H1 (cell line): ENCODE measurements around the gene LRG1. TPM values are rescaled to one million over a fixed set of nuclear protein-coding genes. Genes with fewer than 3 reads are reported as not detected.

ENCODE experiments used
- CTCF ChIA-PET: fragments of 300-600 bp; sonication (Branson Sonifier 250); formaldehyde crosslinking; loops from one replicate; lab custom pipeline; 2021; ENCODE audit not compliant: partially characterized antibody; lab: Charles Lee
- POLR2A ChIA-PET: fragments of 300-600 bp; sonication (Branson Sonifier 250); formaldehyde crosslinking; loops from one replicate; lab custom pipeline; 2021; ENCODE audit warnings: inconsistent platforms; ENCODE audit not compliant: partially characterized antibody; lab: Charles Lee
- DNase-seq, 2 experiments: peaks; one replicate each; pipeline versions ENCODE4 v3.0.0 to v3.0.0-alpha.2; 2010 to 2022; ENCODE audit warnings: low spot score in 2 of 2, low read depth in 1 of 2, mixed read lengths in 1 of 2
- FAIRE-seq: peaks from 2 replicates; lab custom pipeline; 2011; peaks lifted over from hg19 to GRCh38; lab: Jason Lieb, UNC
- H2AFZ ChIP-seq: 2 replicates; pipeline ENCODE4 v1.8.1; 2012; ENCODE audit warnings: low read length, inconsistent platforms
- H2AK5ac ChIP-seq: 2 replicates; pipeline ENCODE4 v1.6.1; 2013; ENCODE audit warnings: low read depth, low read length
- H2BK120ac ChIP-seq: replicated peaks from 2 replicates; pipeline ENCODE3; 2013; ENCODE audit warnings: low read depth, low read length, inconsistent platforms
- H2BK12ac ChIP-seq: 2 replicates; pipeline ENCODE4 v1.6.1; 2013; ENCODE audit warnings: low read depth, low read length
- H2BK15ac ChIP-seq: 2 replicates; pipeline ENCODE4 v1.6.1; 2013; ENCODE audit warnings: low read length
- H2BK20ac ChIP-seq: 2 replicates; pipeline ENCODE4 v1.6.1; 2013; ENCODE audit warnings: low read length
- H2BK5ac ChIP-seq: 2 replicates; pipeline ENCODE4 v1.6.1; 2013; ENCODE audit warnings: low read depth, low read length
- H3K14ac ChIP-seq: 2 replicates; pipeline ENCODE4 v1.6.1; 2013; ENCODE audit warnings: inconsistent platforms; ENCODE audit not compliant: insufficient read length
- H3K18ac ChIP-seq: 2 replicates; pipeline ENCODE4 v1.6.1; 2013; ENCODE audit warnings: low read length; ENCODE audit errors: extremely low read depth
- H3K23ac ChIP-seq: 2 replicates; pipeline ENCODE4 v1.6.1; 2013; ENCODE audit warnings: inconsistent platforms; ENCODE audit not compliant: insufficient read length
- H3K23me2 ChIP-seq: 2 replicates; pipeline ENCODE4 v1.6.1; 2013; ENCODE audit warnings: low read depth, low read length
- H3K27ac ChIP-seq: 2 replicates; pipeline ENCODE4 v1.6.1; 2011; ENCODE audit warnings: low read depth, low read length, inconsistent platforms
- H3K27me3 ChIP-seq, 4 experiments: replicated peaks in 1 of 4; 1 replicate in 1 of 4; 2 replicates in 3 of 4; pipeline versions ENCODE4 v1.6.1 to v1.8.1; 2011 to 2013; ENCODE audit warnings: low read length in 3 of 4, mild to moderate bottlenecking in 3 of 4, inconsistent platforms in 2 of 4, mixed read lengths in 2 of 4, moderate library complexity in 1 of 4; ENCODE audit not compliant: control insufficient read depth in 3 of 4, insufficient read depth in 3 of 4; ENCODE audit errors: extremely low read depth in 1 of 4
- H3K36me3 ChIP-seq, 4 experiments: 2 replicates each; pipeline versions ENCODE4 v1.6.1 to v1.8.1; 2011 to 2013; ENCODE audit warnings: mild to moderate bottlenecking in 4 of 4, low read length in 3 of 4, moderate library complexity in 2 of 4, control low read depth in 1 of 4, inconsistent platforms in 1 of 4; ENCODE audit not compliant: insufficient read depth in 4 of 4, control insufficient read depth in 2 of 4
- H3K4ac ChIP-seq: replicated peaks from 2 replicates; pipeline ENCODE3; 2013; ENCODE audit warnings: low read length, low read depth, mixed read lengths, inconsistent platforms; ENCODE audit not compliant: insufficient read length
- H3K4me1 ChIP-seq, 4 experiments: replicated peaks in 1 of 4; 1 replicate in 1 of 4; 2 replicates in 3 of 4; pipeline versions ENCODE4 v1.6.1 to v1.8.1; 2011 to 2013; ENCODE audit warnings: low read length in 3 of 4, inconsistent platforms in 2 of 4, mixed read lengths in 1 of 4; ENCODE audit not compliant: insufficient read depth in 4 of 4, control insufficient read depth in 3 of 4
- H3K4me2 ChIP-seq, 2 experiments: 2 replicates each; pipeline versions ENCODE4 v1.6.1 to v1.8.1; 2011 to 2013; ENCODE audit warnings: low read depth in 2 of 2, low read length in 2 of 2, control low read depth in 1 of 2, inconsistent platforms in 1 of 2, mild to moderate bottlenecking in 1 of 2; ENCODE audit not compliant: insufficient read depth in 1 of 2
- H3K4me3 ChIP-seq, 4 experiments: fragments of 200-600, 300-600 bp in 1 of 4; sonication (generic), shearing (Covaris generic), sonication (Bioruptor Twin) in 1 of 4; 2 replicates each; pipeline versions ENCODE4 v1.5.1 to v1.8.1; 2011 to 2016; ENCODE audit warnings: low read length in 4 of 4, low read depth in 3 of 4, control low read depth in 2 of 4, inconsistent platforms in 2 of 4, mild to moderate bottlenecking in 2 of 4, mixed read lengths in 1 of 4, moderate library complexity in 1 of 4; ENCODE audit not compliant: insufficient read depth in 2 of 4; ENCODE audit errors: extremely low read depth in 1 of 4
- H3K56ac ChIP-seq: replicated peaks from 2 replicates; pipeline ENCODE3; 2013; ENCODE audit warnings: low read depth, mild to moderate bottlenecking, mixed read lengths, low read length, inconsistent platforms; ENCODE audit not compliant: insufficient read length
- H3K79me1 ChIP-seq: 2 replicates; pipeline ENCODE4 v1.6.1; 2013; ENCODE audit warnings: low read depth, low read length, control low read depth
- H3K79me2 ChIP-seq, 2 experiments: 2 replicates each; pipeline versions ENCODE4 v1.6.1 to v1.8.1; 2012 to 2013; ENCODE audit warnings: low read length in 2 of 2, mild to moderate bottlenecking in 2 of 2, inconsistent platforms in 1 of 2; ENCODE audit not compliant: insufficient read depth in 2 of 2, control insufficient read depth in 1 of 2
- H3K9ac ChIP-seq, 4 experiments: replicated peaks in 1 of 4; 1 replicate in 1 of 4; 2 replicates in 3 of 4; pipeline versions ENCODE4 v1.6.1 to v1.8.1; 2011 to 2013; ENCODE audit warnings: low read depth in 3 of 4, low read length in 3 of 4, control low read depth in 2 of 4, mild to moderate bottlenecking in 2 of 4, moderate library complexity in 2 of 4, inconsistent platforms in 1 of 4; ENCODE audit errors: extremely low read depth in 1 of 4
- H3K9me3 ChIP-seq, 2 experiments: 2 replicates each; pipeline versions ENCODE4 v1.6.1 to v1.8.1; 2012 to 2013; ENCODE audit warnings: mild to moderate bottlenecking in 2 of 2, moderate library complexity in 2 of 2, control low read depth in 1 of 2, inconsistent platforms in 1 of 2, low read depth in 1 of 2, low read length in 1 of 2, mixed read lengths in 1 of 2; ENCODE audit not compliant: insufficient read depth in 2 of 2
- H4K20me1 ChIP-seq, 2 experiments: replicated peaks in 1 of 2; 2 replicates each; pipeline versions ENCODE3 to v1.8.1; 2011 to 2013; ENCODE audit warnings: inconsistent platforms in 2 of 2, low read length in 2 of 2, mild to moderate bottlenecking in 1 of 2; ENCODE audit not compliant: insufficient read depth in 2 of 2, control insufficient read depth in 1 of 2
- H4K5ac ChIP-seq: 2 replicates; pipeline ENCODE4 v1.6.1; 2013; ENCODE audit warnings: low read length, low read depth, mixed read lengths, inconsistent platforms; ENCODE audit not compliant: insufficient read length
- H4K8ac ChIP-seq: 2 replicates; pipeline ENCODE4 v1.8.0; 2013; ENCODE audit warnings: mild to moderate bottlenecking, moderate library complexity, low read length, inconsistent platforms; ENCODE audit not compliant: insufficient read depth; ENCODE audit errors: extremely low read depth
- H4K91ac ChIP-seq: replicated peaks from 2 replicates; pipeline ENCODE3; 2013; ENCODE audit warnings: low read length, mixed read lengths, inconsistent platforms; ENCODE audit not compliant: insufficient read length
- CBX8 ChIP-seq: fragments of 300-800, 300-1000 bp; sonication (generic); IDR thresholded peaks from 2 replicates; pipeline ENCODE4 v1.7.1; 2016; ENCODE audit warnings: low read depth, low read length, borderline replicate concordance
- GABPA ChIP-seq: IDR thresholded peaks from 2 replicates; pipeline ENCODE4 v1.6.1; 2011; ENCODE audit warnings: mild to moderate bottlenecking, low read length, moderate library complexity, borderline replicate concordance; ENCODE audit not compliant: insufficient read depth
- JUN ChIP-seq: IDR thresholded peaks from 2 replicates; pipeline ENCODE4 v1.6.1; 2011; ENCODE audit warnings: low read depth, mild to moderate bottlenecking, improper control_type of control experiment, low read length
- JUND ChIP-seq: IDR thresholded peaks from 2 replicates; pipeline ENCODE4 v1.6.1; 2011; ENCODE audit warnings: mild to moderate bottlenecking, improper control_type of control experiment, low read length
- KDM4A ChIP-seq: IDR thresholded peaks from one replicate; pipeline ENCODE4 v1.7.1; 2012; ENCODE audit warnings: low read depth, mild to moderate bottlenecking, moderate library complexity, low read length, inconsistent platforms; ENCODE audit not compliant: severe bottlenecking
- RAD21 ChIP-seq, 2 experiments: IDR thresholded peaks in 1 of 2; conservative IDR thresholded peaks in 1 of 2; 2 replicates each; pipeline ENCODE4 v1.6.1; 2011; ENCODE audit warnings: low read depth in 2 of 2, low read length in 2 of 2, improper control_type of control experiment in 1 of 2, inconsistent platforms in 1 of 2, mild to moderate bottlenecking in 1 of 2, moderate library complexity in 1 of 2
- SP1 ChIP-seq: IDR thresholded peaks from 2 replicates; pipeline ENCODE4 v1.6.1; 2011; ENCODE audit warnings: low read depth, low read length
- SRF ChIP-seq: IDR thresholded peaks from 2 replicates; pipeline ENCODE4 v1.6.1; 2011; ENCODE audit warnings: mild to moderate bottlenecking, low read depth, low read length, moderate library complexity
- TAF7 ChIP-seq: optimal IDR thresholded peaks from 2 replicates; pipeline ENCODE3; 2011; ENCODE audit warnings: low read depth, mild to moderate bottlenecking, inconsistent platforms, low read length, moderate library complexity, borderline replicate concordance
- ZNF274 ChIP-seq: IDR thresholded peaks from 2 replicates; pipeline ENCODE4 v1.7.0; 2012; ENCODE audit warnings: low read length, borderline replicate concordance; ENCODE audit errors: extremely low read depth
- WGBS, 2 experiments: shearing (Covaris generic) in 1 of 2; methylation state at CpG; one replicate each; pipeline versions ENCODE4 v1.1.6 to v1.1.7; 2013 to 2015; ENCODE audit warnings: low lambda C conversion rate in 2 of 2, mixed read lengths in 2 of 2, inconsistent platforms in 1 of 2, low coverage in 1 of 2, missing lambda C conversion rate in 1 of 2; ENCODE audit not compliant: insufficient replicate concordance in 2 of 2, insufficient coverage in 1 of 2, insufficient read length in 1 of 2; ENCODE audit errors: extremely low coverage in 1 of 2, missing lambda C conversion rate in 1 of 2; 5-methylcytosine and 5-hydroxymethylcytosine counted together
- polyA plus RNA-seq, 7 experiments: library from polyadenylated mRNA; depleted of rRNA in 3 of 7; stranded (reverse) in 5 of 7; unstranded in 2 of 7; fragments of >200 nt in 5 of 7; fragments of 200-250 nt in 2 of 7; gene quantifications; 1 replicate in 5 of 7; 2 replicates in 1 of 7; 4 replicates in 1 of 7; pipeline versions ENCODE4 v1.2.1 to v1.2.3, GENCODE V29; 2011 to 2013; ENCODE audit warnings: missing spikeins in 2 of 7, mixed read lengths in 2 of 7
- total RNA-seq: library from RNA; stranded (reverse); fragmentation: NEBNext Ultra II Directional; extraction: Animal tissue kit (Norgen Biotek cat#: 25700); gene quantifications from 2 replicates; pipeline ENCODE4 v1.2.1, GENCODE V29; 2021
- TF ChIP-seq, protein P1 (sequence below), 3 experiments: IDR thresholded peaks; 1 replicate in 2 of 3; 2 replicates in 1 of 3; pipeline versions ENCODE4 v1.5.1 to v1.6.1; 2011; ENCODE audit warnings: low read length in 3 of 3, mild to moderate bottlenecking in 3 of 3, inconsistent platforms in 2 of 3, low read depth in 1 of 3, moderate library complexity in 1 of 3; ENCODE audit not compliant: insufficient read depth in 1 of 3; ENCODE audit errors: control extremely low read depth in 1 of 3

Gene LRG1
- total and polyA plus RNA-seq, 2 of the 8 experiments (the other 6 are each of a cell fraction or from before 2014, with no cell fraction given) = 0.48 to 0.79 TPM

DNA sequence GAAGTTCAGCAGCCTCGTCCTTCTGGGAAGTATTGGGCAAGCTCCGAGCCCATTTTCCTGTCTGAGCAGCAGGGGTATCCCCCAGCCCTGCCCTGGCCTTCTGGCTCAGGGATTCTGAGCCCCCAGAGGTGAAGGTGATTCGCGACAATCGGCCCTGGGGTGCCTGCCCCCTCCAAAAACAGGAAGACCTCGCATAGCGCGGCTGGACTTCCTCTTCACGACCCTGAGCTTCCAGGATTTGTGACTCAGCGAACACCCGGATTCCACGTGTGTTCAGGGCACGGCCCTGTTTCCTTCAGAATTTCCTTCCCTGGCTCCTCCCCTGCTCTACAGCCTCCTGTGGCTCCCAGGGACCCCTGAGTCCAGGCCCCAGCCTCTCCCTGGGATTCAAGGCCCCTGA is 19.7 kb upstream of the LRG1 start, which contains the start of gene SEMA6B:
TSS of gene SEMA6B (minus strand) at position 116 of the 400 bp plus-strand sequence. CDS start 1,227 bp downstream, outside the sequence.
- Histone ChIP-seq H2BK15ac (no peak within 1 kb of the TSS), H3K4ac (no peak within 1 kb of the TSS), H3K4me2 (no peak within 1 kb of the TSS), H2BK20ac (no peak within 1 kb of the TSS), H3K14ac (no peak within 1 kb of the TSS), H4K5ac (no peak within 1 kb of the TSS), H3K4me1 (peaks cover 0 to 7% (median 3%) of the 10 kb centered on the region in 4 experiments; a peak in 3 of 7 replicates), H3K79me1 (peaks cover 2% of the 10 kb centered on the region; the same call in 1 of the 2 replicates), H3K18ac (no peak within 1 kb of the TSS), H3K27me3 (no peaks in the 10 kb centered on the region), H3K23me2 (no peaks in the 10 kb centered on the region), H3K36me3 (peaks cover 0 to 12% (median 7%) of the 10 kb centered on the region in 4 experiments; a peak in 4 of 8 replicates), H3K4me3 (no peak within 1 kb of the TSS), H3K9me3 (no peaks in the 10 kb centered on the region), H3K23ac (no peak within 1 kb of the TSS), H4K91ac (no peak within 1 kb of the TSS), H2AFZ (no peak within 1 kb of the TSS), H3K9ac (no peak within 1 kb of the TSS), H4K20me1 (peaks cover 17 to 22% of the 10 kb centered on the region in 2 experiments), H3K79me2 (no peaks in the 10 kb centered on the region), H3K27ac (no peak within 1 kb of the TSS), H2AK5ac (no peak within 1 kb of the TSS), H4K8ac (no peak within 1 kb of the TSS), H2BK5ac (no peak within 1 kb of the TSS), H3K56ac (no peak within 1 kb of the TSS), H2BK12ac (no peak within 1 kb of the TSS), H2BK120ac (no peak within 1 kb of the TSS)
- CTCF ChIA-PET = interaction anchor here (0.8 to 3.6 kb wide), 15 partner anchors 9 to 76 kb away, joined by 3 to 23 read pairs (median 5); partner anchors contain the start of gene PLIN5
- DNase-seq (no peak), FAIRE-seq (no peak)
- 93% methylated on average over 13 of the region's 13 CpGs; no CpG with 5 or more reads in 1 of the 2 experiments for WGBS, 2 experiments
- POLR2A ChIA-PET = interaction anchor here (1.6 kb wide), 1 partner anchor 14 kb away, joined by 3 read pairs; no protein-coding TSS in a partner anchor
- TF ChIP-seq RAD21 (IDR thresholded peaks at IDR 0.05 in 1 of 2, conservative IDR thresholded peaks at IDR 0.05 in 1 of 2; ENCODE audit: low read depth in 2 of 2, low read length in 2 of 2) (no peak), TAF7 (no peak), JUND (no peak), JUN (no peak), SRF (no peak), GABPA (no peak), ZNF274 (no peak), SP1 (no peak), CBX8 (no peak), KDM4A (no peak)
- TF ChIP-seq, protein P1, sequence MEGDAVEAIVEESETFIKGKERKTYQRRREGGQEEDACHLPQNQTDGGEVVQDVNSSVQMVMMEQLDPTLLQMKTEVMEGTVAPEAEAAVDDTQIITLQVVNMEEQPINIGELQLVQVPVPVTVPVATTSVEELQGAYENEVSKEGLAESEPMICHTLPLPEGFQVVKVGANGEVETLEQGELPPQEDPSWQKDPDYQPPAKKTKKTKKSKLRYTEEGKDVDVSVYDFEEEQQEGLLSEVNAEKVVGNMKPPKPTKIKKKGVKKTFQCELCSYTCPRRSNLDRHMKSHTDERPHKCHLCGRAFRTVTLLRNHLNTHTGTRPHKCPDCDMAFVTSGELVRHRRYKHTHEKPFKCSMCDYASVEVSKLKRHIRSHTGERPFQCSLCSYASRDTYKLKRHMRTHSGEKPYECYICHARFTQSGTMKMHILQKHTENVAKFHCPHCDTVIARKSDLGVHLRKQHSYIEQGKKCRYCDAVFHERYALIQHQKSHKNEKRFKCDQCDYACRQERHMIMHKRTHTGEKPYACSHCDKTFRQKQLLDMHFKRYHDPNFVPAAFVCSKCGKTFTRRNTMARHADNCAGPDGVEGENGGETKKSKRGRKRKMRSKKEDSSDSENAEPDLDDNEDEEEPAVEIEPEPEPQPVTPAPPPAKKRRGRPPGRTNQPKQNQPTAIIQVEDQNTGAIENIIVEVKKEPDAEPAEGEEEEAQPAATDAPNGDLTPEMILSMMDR (IDR thresholded peaks at IDR 0.05; ENCODE audit: control extremely low read depth in 1 of 3, insufficient read depth in 1 of 3, low read depth in 1 of 3, low read length in 3 of 3) = no peak
